ENCODE data around the gene IFT81.
"Not testable (repeated sequence)": the region's sequence is repeated elsewhere in the genome, so short reads cannot be mapped to it uniquely, and the experiment has no call there.

Gene IFT81

GRCh38 chr12:110124269-110124995 is at the start of gene IFT81:
Gene IFT81 (plus strand): TSS chr12:110124357. CDS start chr12:110127381, 3,024 bp downstream.
- H3K27ac ChIP-seq (ENCODE audit: low read length), result no peak within 1 kb of the TSS

GRCh38 chr12:110075880-110076279 is 48.3 kb upstream of the IFT81 start:
- Histone ChIP-seq H3K27ac (ENCODE audit: low read length) (no peak overlapping the region), H3K36me3 (ENCODE audit: insufficient read depth, low read depth, low read length) (no peaks in the 10 kb centered on the region), H3K9ac (ENCODE audit: low read depth, low read length) (no peak overlapping the region), H3K4me1 (ENCODE audit: insufficient read depth, low read length) (no peaks in the 10 kb centered on the region), H3K27me3 (ENCODE audit: insufficient read depth, low read length) (no peaks in the 10 kb centered on the region; the same call in 1 of the 2 replicates), H3K4me3 (ENCODE audit: low read length) (no peak overlapping the region), H3K9me3 (ENCODE audit: insufficient read depth, low read depth, low read length) (no peaks in the 10 kb centered on the region)

More at GRCh38 chr12:110124269-110124995, at the start of gene IFT81:
- Histone ChIP-seq H3K9ac (ENCODE audit: low read depth, low read length) (peak within 1 kb of the TSS; percentile 88), H3K9me3 (ENCODE audit: insufficient read depth, low read depth, low read length) (no peaks in the 10 kb centered on the region), H3K27me3 (ENCODE audit: insufficient read depth, low read length) (peaks cover 13% of the 10 kb centered on the region), H3K4me3 (ENCODE audit: low read length) (peak within 1 kb of the TSS; percentile 98), H3K36me3 (ENCODE audit: insufficient read depth, low read depth, low read length) (peaks cover 18% of the 10 kb centered on the region), H3K4me1 (ENCODE audit: insufficient read depth, low read length) (no peaks in the 10 kb centered on the region; the same call in 1 of the 2 replicates)

- H3K9ac ChIP-seq (ENCODE audit: low read depth, low read length), result no peak overlapping the region
- H3K4me1 ChIP-seq (ENCODE audit: insufficient read depth, low read length), result no peaks in the 10 kb centered on the region
- H3K27ac ChIP-seq (ENCODE audit: low read length), result no peak overlapping the region
- H3K9me3 ChIP-seq (ENCODE audit: insufficient read depth, low read depth, low read length), result no peaks in the 10 kb centered on the region
- no peak overlapping the region for H3K4me3 ChIP-seq (ENCODE audit: low read length)
- no peaks in the 10 kb centered on the region; the same call in 1 of the 2 replicates for H3K27me3 ChIP-seq (ENCODE audit: insufficient read depth, low read length)
- no peaks in the 10 kb centered on the region for H3K36me3 ChIP-seq (ENCODE audit: insufficient read depth, low read depth, low read length)
These were observed 46.4 kb upstream of the IFT81 start for GRCh38 chr12:110077800-110078199.

GRCh38 chr12:110079477-110080400 is 44.4 kb upstream of the IFT81 start:
- H3K9ac ChIP-seq (ENCODE audit: low read depth, low read length), result no peak overlapping the region
- H3K4me3 ChIP-seq (ENCODE audit: low read length), result no peak overlapping the region
- H3K27ac ChIP-seq (ENCODE audit: low read length), result no peak overlapping the region

GRCh38 chr12:110080410-110080809 is 43.7 kb upstream of the IFT81 start:
- Histone ChIP-seq H3K9me3 (ENCODE audit: insufficient read depth, low read depth, low read length) (no peaks in the 10 kb centered on the region), H3K9ac (ENCODE audit: low read depth, low read length) (no peak overlapping the region), H3K4me1 (ENCODE audit: insufficient read depth, low read length) (no peaks in the 10 kb centered on the region), H3K27ac (ENCODE audit: low read length) (no peak overlapping the region), H3K27me3 (ENCODE audit: insufficient read depth, low read length) (no peaks in the 10 kb centered on the region), H3K36me3 (ENCODE audit: insufficient read depth, low read depth, low read length) (no peaks in the 10 kb centered on the region), H3K4me3 (ENCODE audit: low read length) (no peak overlapping the region)

More at GRCh38 chr12:110079477-110080400, 44.4 kb upstream of the IFT81 start:
- Histone ChIP-seq H3K27me3 (ENCODE audit: insufficient read depth, low read length) (no peaks in the 10 kb centered on the region), H3K36me3 (ENCODE audit: insufficient read depth, low read depth, low read length) (no peaks in the 10 kb centered on the region), H3K4me1 (ENCODE audit: insufficient read depth, low read length) (no peaks in the 10 kb centered on the region), H3K9me3 (ENCODE audit: insufficient read depth, low read depth, low read length) (no peaks in the 10 kb centered on the region)

- H3K27me3 ChIP-seq (ENCODE audit: insufficient read depth, low read length), result peaks cover 6% of the 10 kb centered on the region
- no peaks in the 10 kb centered on the region for H3K9me3 ChIP-seq (ENCODE audit: insufficient read depth, low read depth, low read length)
- no peak overlapping the region for H3K27ac ChIP-seq (ENCODE audit: low read length)
- no peak overlapping the region for H3K4me3 ChIP-seq (ENCODE audit: low read length)
- H3K9ac ChIP-seq (ENCODE audit: low read depth, low read length), result no peak overlapping the region
- no peaks in the 10 kb centered on the region for H3K4me1 ChIP-seq (ENCODE audit: insufficient read depth, low read length)
- H3K36me3 ChIP-seq (ENCODE audit: insufficient read depth, low read depth, low read length), result no peaks in the 10 kb centered on the region
These were observed 39.7 kb upstream of the IFT81 start for GRCh38 chr12:110084314-110085015.

GRCh38 chr12:110088216-110088615 is 35.9 kb upstream of the IFT81 start:
- not testable (repeated sequence) for H3K27ac ChIP-seq (ENCODE audit: low read length); H3K9ac ChIP-seq (ENCODE audit: low read depth, low read length); H3K27me3 ChIP-seq (ENCODE audit: insufficient read depth, low read length); H3K4me3 ChIP-seq (ENCODE audit: low read length); H3K36me3 ChIP-seq (ENCODE audit: insufficient read depth, low read depth, low read length); H3K9me3 ChIP-seq (ENCODE audit: insufficient read depth, low read depth, low read length); H3K4me1 ChIP-seq (ENCODE audit: insufficient read depth, low read length)

GRCh38 chr12:110088936-110089335 is 35.2 kb upstream of the IFT81 start:
- H3K4me1 ChIP-seq (ENCODE audit: insufficient read depth, low read length), result no peaks in the 10 kb centered on the region
- H3K27ac ChIP-seq (ENCODE audit: low read length), result no peak overlapping the region
- H3K36me3 ChIP-seq (ENCODE audit: insufficient read depth, low read depth, low read length), result no peaks in the 10 kb centered on the region
- H3K9me3 ChIP-seq (ENCODE audit: insufficient read depth, low read depth, low read length), result no peaks in the 10 kb centered on the region
- no peak overlapping the region for H3K9ac ChIP-seq (ENCODE audit: low read depth, low read length)
- no peak overlapping the region for H3K4me3 ChIP-seq (ENCODE audit: low read length)
- H3K27me3 ChIP-seq (ENCODE audit: insufficient read depth, low read length), result peaks cover 7% of the 10 kb centered on the region

GRCh38 chr12:110090266-110091135 is 33.7 kb upstream of the IFT81 start:
- Histone ChIP-seq H3K27ac (ENCODE audit: low read length) (no peak overlapping the region), H3K4me3 (ENCODE audit: low read length) (no peak overlapping the region), H3K36me3 (ENCODE audit: insufficient read depth, low read depth, low read length) (no peaks in the 10 kb centered on the region)

GRCh38 chr12:110091136-110091711 is 32.9 kb upstream of the IFT81 start:
- no peaks in the 10 kb centered on the region for H3K9me3 ChIP-seq (ENCODE audit: insufficient read depth, low read depth, low read length)
- H3K36me3 ChIP-seq (ENCODE audit: insufficient read depth, low read depth, low read length), result no peaks in the 10 kb centered on the region
- H3K4me1 ChIP-seq (ENCODE audit: insufficient read depth, low read length), result no peaks in the 10 kb centered on the region
- H3K27ac ChIP-seq (ENCODE audit: low read length), result no peak overlapping the region
- peaks cover 7% of the 10 kb centered on the region for H3K27me3 ChIP-seq (ENCODE audit: insufficient read depth, low read length)
- H3K4me3 ChIP-seq (ENCODE audit: low read length), result no peak overlapping the region
- H3K9ac ChIP-seq (ENCODE audit: low read depth, low read length), result no peak overlapping the region

More at GRCh38 chr12:110090266-110091135, 33.7 kb upstream of the IFT81 start:
- Histone ChIP-seq H3K9ac (ENCODE audit: low read depth, low read length) (no peak overlapping the region), H3K9me3 (ENCODE audit: insufficient read depth, low read depth, low read length) (no peaks in the 10 kb centered on the region), H3K27me3 (ENCODE audit: insufficient read depth, low read length) (peaks cover 7% of the 10 kb centered on the region), H3K4me1 (ENCODE audit: insufficient read depth, low read length) (no peaks in the 10 kb centered on the region)

Measured in iPS-20b (cell line).